PC-3 (cell line): ENCODE results near the gene EFCAB6.

Experiments used
- EZH2 ChIP-seq: fragments of 300-600 bp; sonication (generic); IDR thresholded peaks from one replicate; pipeline ENCODE4 v1.6.1; 2017; ENCODE audit warnings: antibody characterized with exemption, mild to moderate bottlenecking, low read length; ENCODE audit not compliant: unreplicated experiment
- TF ChIP-seq, protein P1 (sequence below): fragments of 300-600 bp; sonication (generic); conservative IDR thresholded peaks from 2 replicates; pipeline ENCODE4 v1.5.1; 2017; ENCODE audit warnings: antibody characterized with exemption, low read depth, mild to moderate bottlenecking, low read length

DNA sequence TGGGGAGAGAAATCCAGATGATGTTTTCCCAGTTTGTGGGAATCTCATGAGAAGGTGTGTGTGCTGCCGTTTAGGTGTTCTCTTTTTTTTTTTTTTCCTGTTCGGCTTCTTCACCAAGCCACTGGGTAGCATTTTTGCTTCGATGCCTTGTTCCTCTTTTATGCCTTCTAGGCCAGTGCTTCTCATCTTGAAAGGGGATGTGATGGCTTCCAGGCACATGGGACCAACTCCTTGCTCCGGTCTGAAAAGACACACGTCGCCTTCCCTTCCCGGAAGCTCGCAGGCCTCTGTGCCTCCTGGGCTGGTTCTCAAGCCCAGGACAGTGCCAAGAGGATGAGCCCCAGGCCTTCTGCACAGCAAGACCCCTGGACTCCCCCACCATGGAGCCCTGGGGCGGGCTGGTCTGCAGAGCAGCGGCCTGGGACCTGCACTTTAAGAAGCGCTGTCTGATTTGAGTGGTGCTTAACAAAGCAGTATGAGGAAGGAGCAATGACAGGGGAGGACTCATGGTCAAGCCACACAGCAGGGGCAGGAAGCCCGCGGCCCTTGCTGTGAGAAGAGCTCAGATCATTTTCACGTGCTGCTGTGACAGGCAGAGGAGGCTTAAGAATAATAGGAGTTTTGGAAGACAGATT lies 241.5 kb downstream of the EFCAB6 start:
- TF ChIP-seq EZH2, result no peak
- TF ChIP-seq, protein P1, sequence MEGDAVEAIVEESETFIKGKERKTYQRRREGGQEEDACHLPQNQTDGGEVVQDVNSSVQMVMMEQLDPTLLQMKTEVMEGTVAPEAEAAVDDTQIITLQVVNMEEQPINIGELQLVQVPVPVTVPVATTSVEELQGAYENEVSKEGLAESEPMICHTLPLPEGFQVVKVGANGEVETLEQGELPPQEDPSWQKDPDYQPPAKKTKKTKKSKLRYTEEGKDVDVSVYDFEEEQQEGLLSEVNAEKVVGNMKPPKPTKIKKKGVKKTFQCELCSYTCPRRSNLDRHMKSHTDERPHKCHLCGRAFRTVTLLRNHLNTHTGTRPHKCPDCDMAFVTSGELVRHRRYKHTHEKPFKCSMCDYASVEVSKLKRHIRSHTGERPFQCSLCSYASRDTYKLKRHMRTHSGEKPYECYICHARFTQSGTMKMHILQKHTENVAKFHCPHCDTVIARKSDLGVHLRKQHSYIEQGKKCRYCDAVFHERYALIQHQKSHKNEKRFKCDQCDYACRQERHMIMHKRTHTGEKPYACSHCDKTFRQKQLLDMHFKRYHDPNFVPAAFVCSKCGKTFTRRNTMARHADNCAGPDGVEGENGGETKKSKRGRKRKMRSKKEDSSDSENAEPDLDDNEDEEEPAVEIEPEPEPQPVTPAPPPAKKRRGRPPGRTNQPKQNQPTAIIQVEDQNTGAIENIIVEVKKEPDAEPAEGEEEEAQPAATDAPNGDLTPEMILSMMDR, result no peak
